ENCODE measurements around the gene SUSD4. TPM values are rescaled to one million over a fixed set of nuclear protein-coding genes. Genes with fewer than 3 reads are reported as not detected.

SUSD4 gene
- total RNA-seq, 1 experiment from 2014 or later = 4.6 TPM

GRCh38 chr1:223358826-223359225 is 5.2 kb downstream of the SUSD4 start:
- peak; percentile 43 for DNase-seq (ENCODE audit: low read depth)

GRCh38 chr1:223355699-223356098 is 8.3 kb downstream of the SUSD4 start:
- DNase-seq (ENCODE audit: low read depth) = no peak

GRCh38 chr1:223353939-223354338 is 10.0 kb downstream of the SUSD4 start:
- no peak for DNase-seq (ENCODE audit: low read depth)

GRCh38 chr1:223352944-223353343 is 11.0 kb downstream of the SUSD4 start:
- no peak for DNase-seq (ENCODE audit: low read depth)

GRCh38 chr1:223350361-223350908 is 13.5 kb downstream of the SUSD4 start:
- peak; percentile 27 for DNase-seq (ENCODE audit: low read depth)

GRCh38 chr1:223349241-223349640 is 14.7 kb downstream of the SUSD4 start:
- no peak for DNase-seq (ENCODE audit: low read depth)

DNA sequence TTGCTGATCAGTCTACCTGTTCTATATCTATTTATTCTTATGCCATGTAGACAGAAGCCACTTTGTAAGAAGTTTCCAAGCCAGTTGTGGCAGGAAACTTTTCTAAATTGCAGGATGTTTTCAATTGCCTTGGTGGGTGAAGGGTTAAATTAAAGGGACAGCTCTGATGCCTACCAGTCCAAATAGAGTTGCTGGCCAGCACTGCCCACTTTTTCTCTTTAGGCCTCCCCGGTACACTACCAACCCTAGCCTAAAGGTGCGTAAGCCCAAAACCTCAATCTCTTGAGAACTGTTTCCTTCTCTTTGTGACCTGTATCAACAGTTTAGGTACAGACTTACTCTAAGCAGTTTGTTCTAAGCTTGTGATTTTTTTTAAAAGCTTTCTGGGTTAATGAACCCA is 15.5 kb downstream of the SUSD4 start:
- no peak for DNase-seq (ENCODE audit: low read depth)

DNA sequence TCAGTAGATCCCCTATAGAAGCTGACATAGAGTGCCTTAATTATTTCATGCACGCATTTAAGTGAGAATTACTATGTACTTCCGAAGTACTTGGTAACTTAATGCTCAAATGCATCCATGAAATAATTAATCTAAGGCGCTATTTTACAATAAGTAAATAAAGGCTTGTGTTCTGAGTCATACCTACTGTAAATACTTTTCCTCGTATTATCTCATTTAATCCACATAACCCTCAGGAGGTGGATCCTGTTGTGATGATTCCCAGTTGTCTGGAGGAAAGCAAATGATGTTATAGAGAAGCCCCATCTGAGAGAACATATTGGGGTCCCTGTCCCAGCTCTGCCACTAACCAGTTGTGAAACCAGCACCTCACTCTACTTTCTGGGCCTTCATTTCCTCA is 16.4 kb downstream of the SUSD4 start:
- DNase-seq (ENCODE audit: low read depth) = no peak

- DNase-seq (ENCODE audit: low read depth) = no peak
Measured at GRCh38 chr1:223346311-223346710, 17.7 kb downstream of the SUSD4 start.

DNA sequence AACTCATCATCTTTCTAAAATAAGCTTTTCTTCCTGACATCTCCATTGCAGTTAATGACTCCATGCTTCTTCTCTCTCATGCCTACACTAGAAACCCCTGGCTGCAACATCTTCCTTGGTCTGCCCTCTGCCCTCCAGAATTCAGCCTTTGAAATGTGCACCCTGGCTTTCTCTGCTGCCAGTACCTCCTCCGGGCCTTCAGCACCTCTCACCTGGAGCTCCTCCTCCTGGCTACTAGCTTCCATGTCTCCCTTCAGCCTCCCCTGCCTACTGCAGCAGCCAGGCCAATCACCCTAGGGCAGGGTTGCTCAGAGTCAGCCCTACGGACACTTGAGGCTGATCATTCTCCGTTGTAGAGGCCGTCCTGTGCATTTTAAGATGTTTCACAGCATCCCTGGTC is 18.3 kb downstream of the SUSD4 start:
- DNase-seq (ENCODE audit: low read depth) = no peak

- no peak for DNase-seq (ENCODE audit: low read depth)
Measured at GRCh38 chr1:223344491-223344890, 19.5 kb downstream of the SUSD4 start.

GRCh38 chr1:223343692-223344091 is 20.3 kb downstream of the SUSD4 start:
- DNase-seq (ENCODE audit: low read depth) = no peak

DNA sequence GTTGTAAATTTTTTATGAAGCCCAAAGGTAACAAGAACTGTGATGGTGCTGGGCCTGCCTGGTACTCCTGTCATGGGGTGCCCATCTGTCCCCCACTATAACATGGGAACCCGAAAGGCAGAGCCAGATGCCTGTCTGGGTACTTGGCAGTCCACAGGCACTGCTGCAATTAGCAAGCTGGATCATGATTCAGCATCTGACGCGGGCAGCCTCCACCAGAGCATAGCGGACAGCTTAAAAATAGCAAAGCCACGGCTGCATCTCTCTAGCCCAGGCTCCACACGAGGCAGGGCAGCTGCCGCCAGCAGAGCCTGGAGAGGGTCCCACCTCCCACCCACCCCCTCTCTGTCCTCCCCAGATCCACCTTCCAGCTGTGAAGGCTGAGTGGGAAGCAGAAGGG is 22.9 kb downstream of the SUSD4 start:
- peak; percentile 53 for DNase-seq (ENCODE audit: low read depth)

GRCh38 chr1:223340637-223341036 is 23.3 kb downstream of the SUSD4 start:
- no peak for DNase-seq (ENCODE audit: low read depth)

GRCh38 chr1:223339861-223340260 is 24.1 kb downstream of the SUSD4 start:
- no peak for DNase-seq (ENCODE audit: low read depth)

GRCh38 chr1:223338811-223339746 is 24.9 kb downstream of the SUSD4 start:
- no peak for DNase-seq (ENCODE audit: low read depth)

DNA sequence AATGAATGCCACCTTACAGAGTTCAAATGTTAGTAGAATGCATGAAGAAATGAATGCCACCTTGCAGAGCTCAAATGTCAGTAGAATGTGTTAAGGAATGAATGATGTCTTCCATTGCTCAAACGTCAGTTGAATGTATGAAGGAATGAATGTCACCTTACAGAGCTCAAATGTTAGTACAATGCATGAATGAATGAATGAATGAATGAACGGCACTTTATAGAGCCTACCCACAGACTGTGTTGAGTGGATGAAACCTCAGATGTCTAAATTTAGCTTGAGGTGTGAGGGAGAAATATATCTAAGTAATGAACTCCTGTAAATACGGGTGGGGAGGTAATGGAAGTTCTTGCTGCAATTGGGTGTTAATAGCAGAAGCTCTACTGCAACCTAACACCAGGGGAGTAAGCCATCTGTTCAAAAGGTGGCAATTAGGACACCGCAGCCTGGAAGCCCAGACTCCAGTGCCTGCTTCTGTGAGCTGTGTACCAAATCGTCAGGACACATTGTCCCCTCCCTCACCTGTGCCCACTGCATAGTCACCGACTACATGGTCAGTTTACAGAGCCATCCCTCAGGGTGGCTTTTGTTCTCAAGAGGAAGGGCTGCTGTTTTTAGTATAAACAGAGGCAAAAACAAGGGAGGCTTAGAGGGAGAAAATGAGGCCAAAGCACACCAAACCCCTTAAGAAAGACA is 26.7 kb downstream of the SUSD4 start:
- no peak for DNase-seq (ENCODE audit: low read depth)

DNA sequence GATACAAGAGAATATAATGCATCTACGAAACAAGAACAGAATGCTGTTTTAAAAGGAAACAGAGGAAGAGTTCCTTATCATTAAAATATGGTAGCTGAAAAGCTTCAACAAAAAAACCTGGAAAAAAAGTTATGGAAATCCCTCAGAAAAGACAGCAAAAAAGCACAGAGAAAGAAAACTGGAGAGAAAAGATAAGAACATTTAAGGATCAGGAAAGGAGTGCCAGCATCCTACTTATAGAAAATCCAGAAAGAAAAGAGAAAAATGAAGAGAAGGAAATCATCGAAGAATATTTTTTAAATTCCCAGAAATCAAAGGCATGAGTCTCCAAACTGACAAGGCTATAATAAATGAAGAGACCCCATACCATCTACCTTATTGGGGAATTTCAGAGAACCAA is 29.8 kb downstream of the SUSD4 start:
- DNase-seq (ENCODE audit: low read depth) = no peak

GRCh38 chr1:223332997-223333396 is 31.0 kb downstream of the SUSD4 start:
- DNase-seq (ENCODE audit: low read depth) = no peak

DNA sequence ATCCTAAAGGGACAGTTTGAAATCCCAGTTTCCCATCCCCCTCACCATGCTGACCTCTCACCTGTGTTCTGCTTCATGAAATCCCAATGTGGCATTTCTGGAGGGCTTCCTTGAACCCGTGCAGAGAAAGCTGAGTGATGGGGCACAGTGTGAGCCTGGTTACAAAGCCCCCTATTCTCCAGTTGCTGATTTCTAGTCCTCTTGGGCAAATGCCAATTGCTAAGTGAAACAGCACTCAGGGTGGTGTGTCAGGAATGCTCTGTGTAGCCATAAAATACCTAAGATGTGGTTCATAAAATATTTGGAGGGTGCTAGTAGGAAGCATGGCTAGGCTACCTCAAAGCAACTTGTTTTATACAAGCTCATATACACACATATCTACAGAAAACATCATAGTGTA is 32.0 kb downstream of the SUSD4 start:
- DNase-seq (ENCODE audit: low read depth) = peak; percentile 80

DNA sequence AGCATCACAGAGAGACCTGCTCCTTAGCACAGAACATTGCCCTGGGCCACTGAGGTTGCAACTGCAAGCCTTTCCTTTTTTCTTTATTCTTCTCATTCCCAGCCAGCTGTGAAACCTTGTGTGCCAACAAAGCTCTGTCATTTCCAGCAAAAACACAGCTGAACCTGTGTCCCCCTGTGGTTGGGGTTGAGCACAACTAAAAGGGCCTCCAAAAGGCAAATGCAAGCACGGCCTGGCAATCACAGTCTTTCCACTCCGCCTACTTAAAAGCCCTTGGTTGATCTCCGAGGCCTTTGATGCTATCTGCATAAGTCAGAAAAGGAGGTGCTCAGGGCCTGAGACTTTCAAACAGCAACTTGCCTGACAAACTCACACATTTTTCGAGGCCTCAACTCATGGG is 32.7 kb downstream of the SUSD4 start:
- DNase-seq (ENCODE audit: low read depth) = peak; percentile 23

DNA sequence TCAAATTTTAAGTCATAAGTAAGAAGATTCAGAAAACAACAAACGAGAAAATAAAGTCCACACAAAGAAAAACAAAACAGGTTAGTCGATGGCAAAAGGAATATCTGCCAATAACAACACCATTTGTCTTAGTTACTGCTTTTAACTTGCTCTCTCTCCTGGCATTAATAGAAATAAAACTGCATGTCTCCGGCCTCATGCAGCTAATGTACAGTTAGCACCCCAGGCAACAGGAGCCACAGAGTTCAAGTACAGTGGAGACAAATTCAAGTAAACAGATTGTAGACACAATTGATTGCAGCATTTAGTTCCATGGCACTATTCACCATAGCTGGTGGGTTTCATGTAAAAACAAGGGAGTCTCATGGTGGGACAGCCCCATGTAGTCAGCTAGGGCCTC is 33.5 kb downstream of the SUSD4 start:
- no peak for DNase-seq (ENCODE audit: low read depth)
